PC-3 (cell line): Measurements from ENCODE around the gene CMTM3. TPM values are rescaled to one million over a fixed set of nuclear protein-coding genes. Genes with fewer than 3 reads are reported as not detected.

Source experiments
- ATAC-seq: fragments of 200-7000 bp; cut with Tn5 transposase; 2 replicates; pipeline ENCODE4 v1.9.1; 2020; ENCODE audit warnings: mild to moderate bottlenecking, moderate library complexity
- BruUV-seq: library from RNA; stranded (reverse); fragments of 400-500 nt; replicated peaks from 2 replicates; lab custom pipeline; 2021; lab: Mats Ljungman, UMichigan
- CTCF ChIA-PET: fragments of 300-600 bp; sonication (Branson Sonifier 250); formaldehyde crosslinking; loops from one replicate; lab custom pipeline; 2022; ENCODE audit warnings: antibody characterized with exemption; lab: Charles Lee
- POLR2A ChIA-PET: fragments of 300-600 bp; sonication (Branson Sonifier 250); formaldehyde crosslinking; loops from one replicate; lab custom pipeline; 2022; ENCODE audit warnings: antibody characterized with exemption; ENCODE audit not compliant: unreplicated experiment; lab: Charles Lee
- DNase-seq: peaks from one replicate; pipeline ENCODE4 v3.0.0-alpha.2; 2015
- H2AFZ ChIP-seq: fragments of 300-600 bp; sonication (generic); 2 replicates; pipeline ENCODE4 v1.6.0; 2016; ENCODE audit warnings: antibody characterized with exemption, low read length
- H3F3A ChIP-seq: fragments of 300-600 bp; sonication (generic); one replicate; pipeline ENCODE4 v1.6.0; 2017; ENCODE audit warnings: antibody characterized with exemption, low read length, control low read depth, mild to moderate bottlenecking; ENCODE audit not compliant: unreplicated experiment
- H3K27ac ChIP-seq: fragments of 300-600 bp; sonication (generic); 2 replicates; pipeline ENCODE4 v1.5.1; 2016; ENCODE audit warnings: mild to moderate bottlenecking, low read length
- H3K27me3 ChIP-seq: fragments of 300-600 bp; sonication (generic); 2 replicates; pipeline ENCODE4 v1.6.1; 2016; ENCODE audit warnings: low read length, mixed read lengths
- H3K36me3 ChIP-seq: fragments of 300-600 bp; sonication (generic); 2 replicates; pipeline ENCODE4 v1.6.1; 2016; ENCODE audit warnings: low read depth, mixed run types, low read length, mixed read lengths
- H3K4me1 ChIP-seq: fragments of 300-600 bp; sonication (generic); 2 replicates; pipeline ENCODE4 v1.5.1; 2016; ENCODE audit warnings: low read length; ENCODE audit not compliant: insufficient read depth
- H3K4me2 ChIP-seq: fragments of 300-600 bp; sonication (generic); 2 replicates; pipeline ENCODE4 v1.6.0; 2016; ENCODE audit warnings: low read length
- H3K4me3 ChIP-seq: fragments of 300-600 bp; sonication (generic); 2 replicates; pipeline ENCODE4 v1.5.1; 2016; ENCODE audit warnings: mild to moderate bottlenecking, low read length, mixed read lengths
- H3K79me2 ChIP-seq: fragments of 300-600 bp; sonication (generic); 2 replicates; pipeline ENCODE4 v1.6.1; 2017; ENCODE audit warnings: low read length, mixed read lengths
- H3K9ac ChIP-seq: fragments of 300-600 bp; sonication (generic); 2 replicates; pipeline ENCODE4 v1.6.0; 2016; ENCODE audit warnings: mild to moderate bottlenecking, low read length
- H3K9me2 ChIP-seq: fragments of 300-600 bp; sonication (generic); replicated peaks from 2 replicates; pipeline ENCODE4 v1.6.1; 2016; ENCODE audit warnings: mixed run types, low read length, mixed read lengths
- H3K9me3 ChIP-seq: fragments of 300-600 bp; sonication (generic); 2 replicates; pipeline ENCODE4 v1.6.1; 2016; ENCODE audit warnings: low read length, mixed read lengths
- H4K20me1 ChIP-seq: fragments of 300-600 bp; sonication (generic); 2 replicates; pipeline ENCODE4 v1.6.1; 2016; ENCODE audit warnings: low read length, mixed read lengths
- CTCF ChIP-seq: fragments of 300-600 bp; sonication (generic); conservative IDR thresholded peaks from 2 replicates; pipeline ENCODE4 v1.5.1; 2017; ENCODE audit warnings: antibody characterized with exemption, low read depth, mild to moderate bottlenecking, low read length
- EZH2 ChIP-seq: fragments of 300-600 bp; sonication (generic); IDR thresholded peaks from one replicate; pipeline ENCODE4 v1.6.1; 2017; ENCODE audit warnings: antibody characterized with exemption, mild to moderate bottlenecking, low read length; ENCODE audit not compliant: unreplicated experiment
- EZH2phosphoT487 ChIP-seq: fragments of 300-600 bp; sonication (generic); IDR thresholded peaks from 2 replicates; pipeline ENCODE4 v1.6.1; 2018; ENCODE audit warnings: mild to moderate bottlenecking, antibody characterized with exemption, low read length, borderline replicate concordance
- intact Hi-C: fragments of 100-400 bp; cut with micrococcal nuclease; formaldehyde crosslinking; loops from 2 replicates; pipeline ENCODE4 v1.9.0; 2023
- total RNA-seq: library from RNA; depleted of rRNA; stranded (reverse); fragments of >200 nt; gene quantifications from 2 replicates; pipeline ENCODE4 v1.2.3, GENCODE V29; 2014

Gene CMTM3
- total RNA-seq, 1 experiment from 2014 or later: 9.5 TPM

GRCh38 chr16:66658143-66658859 lies 53.8 kb downstream of the CMTM3 start:
- ChIA-PET CTCF (no interaction called here), POLR2A (no interaction called here)
- peaks cover 21% of the 10 kb centered on the region for H3K4me1 ChIP-seq
- no peaks in the 10 kb centered on the region for H3K9me3 ChIP-seq
- no peaks in the 10 kb centered on the region for H3K9me2 ChIP-seq
- ATAC-seq (no peak), DNase-seq (no peak)
- H3K27me3 ChIP-seq: no peaks in the 10 kb centered on the region
- H3K36me3 ChIP-seq: no peaks in the 10 kb centered on the region
- H3F3A ChIP-seq: no peaks in the 10 kb centered on the region
- BruUV-seq: no TSS peak
- no peak overlapping the region for H3K27ac ChIP-seq
- no peak overlapping the region for H3K4me3 ChIP-seq
- no peak overlapping the region for H3K9ac ChIP-seq
- peaks cover 25% of the 10 kb centered on the region for H3K79me2 ChIP-seq
- H2AFZ ChIP-seq: no peak overlapping the region
- TF ChIP-seq CTCF: 0 out of 2 replicates have a peak, but pooled peaks have one; percentile 27
- no peak for TF ChIP-seq EZH2phosphoT487
- TF ChIP-seq EZH2: no peak
- H3K4me2 ChIP-seq: no peak overlapping the region
- intact Hi-C loops: no loop called here
- no peaks in the 10 kb centered on the region for H4K20me1 ChIP-seq

DNA sequence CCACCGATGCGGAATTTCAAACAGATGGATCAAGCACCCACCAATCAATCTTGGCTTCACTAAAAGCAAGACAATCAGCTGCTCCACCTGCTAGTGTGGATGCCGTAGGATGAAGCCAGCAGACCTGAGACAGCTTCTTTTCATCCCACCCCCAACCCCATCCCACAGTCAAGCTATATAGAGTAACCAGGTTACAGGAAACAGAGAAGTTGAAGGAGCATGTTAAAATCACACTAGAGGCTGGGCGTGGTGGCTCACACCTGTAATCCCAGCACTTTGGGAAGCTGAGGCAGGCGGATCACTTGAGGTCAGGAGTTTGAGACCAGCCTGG lies 54.3 kb downstream of the CMTM3 start:
- ChIA-PET CTCF (no interaction called here), POLR2A (no interaction called here)
- no peaks in the 10 kb centered on the region for H3K9me3 ChIP-seq
- peaks cover 21% of the 10 kb centered on the region for H3K4me1 ChIP-seq
- ATAC-seq (no peak), DNase-seq (no peak)
- H4K20me1 ChIP-seq: no peaks in the 10 kb centered on the region
- intact Hi-C loops: no loop called here
- H3K27ac ChIP-seq: no peak overlapping the region
- BruUV-seq: no TSS peak
- H3K36me3 ChIP-seq: no peaks in the 10 kb centered on the region
- H3F3A ChIP-seq: no peaks in the 10 kb centered on the region
- H2AFZ ChIP-seq: no peak overlapping the region
- no peak overlapping the region for H3K4me2 ChIP-seq
- H3K9ac ChIP-seq: no peak overlapping the region
- TF ChIP-seq CTCF: no peak
- no peak for TF ChIP-seq EZH2
- no peak for TF ChIP-seq EZH2phosphoT487
- no peaks in the 10 kb centered on the region for H3K9me2 ChIP-seq
- H3K79me2 ChIP-seq: peaks cover 25% of the 10 kb centered on the region
- no peak overlapping the region for H3K4me3 ChIP-seq
- no peaks in the 10 kb centered on the region for H3K27me3 ChIP-seq
